GM23338 (cell line): ENCODE results near the gene NTNG2.

Experiments used
- CREB1 ChIP-seq: fragments of 250-450 bp; sonication (Bioruptor Pico); IDR thresholded peaks from 2 replicates; pipeline ENCODE4 v1.5.0; 2020; ENCODE audit warnings: low read depth, mild to moderate bottlenecking, moderate library complexity
- ETS1 ChIP-seq: IDR thresholded peaks from 2 replicates; pipeline ENCODE4 v1.6.1; 2016; ENCODE audit warnings: antibody characterized with exemption
- EZH2 ChIP-seq: fragments of 200-600 bp; sonication (generic); IDR thresholded peaks from one replicate; pipeline ENCODE4 v1.8.0; 2017; ENCODE audit warnings: antibody characterized with exemption, mild to moderate bottlenecking, low read depth; ENCODE audit not compliant: unreplicated experiment
- EZH2phosphoT487 ChIP-seq: fragments of 200-600 bp; sonication (generic); IDR thresholded peaks from one replicate; pipeline ENCODE4 v1.8.1; 2018; ENCODE audit warnings: antibody characterized with exemption; ENCODE audit not compliant: unreplicated experiment
- NANOG ChIP-seq: IDR thresholded peaks from 2 replicates; pipeline ENCODE4 v1.6.1; 2016; ENCODE audit warnings: antibody characterized with exemption, borderline replicate concordance
- POLR2AphosphoS5 ChIP-seq: IDR thresholded peaks from 2 replicates; pipeline ENCODE4 v1.6.1; 2016; ENCODE audit warnings: antibody characterized with exemption, low read depth
- ZNF114 ChIP-seq: fragments of 250-450 bp; sonication (Bioruptor Pico); IDR thresholded peaks from 2 replicates; pipeline ENCODE4 v1.5.0; 2020; ENCODE audit warnings: mild to moderate bottlenecking, moderate library complexity
- TF ChIP-seq, protein P1 (sequence below), 2 experiments: fragments of 200-600 bp in 1 of 2; sonication (generic) in 1 of 2; conservative IDR thresholded peaks; 2 replicates each; pipeline versions ENCODE4 v1.5.1 to v1.6.1; 2016 to 2017; ENCODE audit warnings: antibody characterized with exemption in 2 of 2, low read depth in 2 of 2, mild to moderate bottlenecking in 2 of 2, moderate library complexity in 1 of 2

DNA sequence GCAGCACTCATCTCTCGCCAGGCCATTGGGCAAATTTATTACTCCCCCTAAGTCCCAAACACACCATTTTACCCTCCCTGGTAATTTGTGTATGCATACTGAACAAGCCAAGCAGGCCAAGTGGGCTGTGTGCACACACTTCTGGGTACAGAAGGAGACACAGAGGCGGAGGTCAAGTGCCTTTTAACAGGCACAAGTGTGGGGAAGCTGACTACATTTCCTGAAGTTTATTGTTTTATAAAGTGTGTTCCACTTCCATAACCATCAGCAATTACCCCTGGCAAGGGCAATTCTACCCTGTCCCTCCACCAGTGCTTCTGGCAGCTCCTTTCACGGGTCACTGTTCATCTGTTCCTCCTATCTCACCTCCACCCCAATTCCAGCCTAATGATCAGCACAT is 99.0 kb downstream of the NTNG2 start:
- TF ChIP-seq, protein P1, sequence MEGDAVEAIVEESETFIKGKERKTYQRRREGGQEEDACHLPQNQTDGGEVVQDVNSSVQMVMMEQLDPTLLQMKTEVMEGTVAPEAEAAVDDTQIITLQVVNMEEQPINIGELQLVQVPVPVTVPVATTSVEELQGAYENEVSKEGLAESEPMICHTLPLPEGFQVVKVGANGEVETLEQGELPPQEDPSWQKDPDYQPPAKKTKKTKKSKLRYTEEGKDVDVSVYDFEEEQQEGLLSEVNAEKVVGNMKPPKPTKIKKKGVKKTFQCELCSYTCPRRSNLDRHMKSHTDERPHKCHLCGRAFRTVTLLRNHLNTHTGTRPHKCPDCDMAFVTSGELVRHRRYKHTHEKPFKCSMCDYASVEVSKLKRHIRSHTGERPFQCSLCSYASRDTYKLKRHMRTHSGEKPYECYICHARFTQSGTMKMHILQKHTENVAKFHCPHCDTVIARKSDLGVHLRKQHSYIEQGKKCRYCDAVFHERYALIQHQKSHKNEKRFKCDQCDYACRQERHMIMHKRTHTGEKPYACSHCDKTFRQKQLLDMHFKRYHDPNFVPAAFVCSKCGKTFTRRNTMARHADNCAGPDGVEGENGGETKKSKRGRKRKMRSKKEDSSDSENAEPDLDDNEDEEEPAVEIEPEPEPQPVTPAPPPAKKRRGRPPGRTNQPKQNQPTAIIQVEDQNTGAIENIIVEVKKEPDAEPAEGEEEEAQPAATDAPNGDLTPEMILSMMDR (conservative IDR thresholded peaks at IDR 0.05; ENCODE audit: low read depth in 2 of 2) = no peak
- TF ChIP-seq EZH2phosphoT487 (no peak), EZH2 (no peak), POLR2AphosphoS5 (no peak), ZNF114 (CRISPR knock-in tag) (no peak), NANOG (no peak), CREB1 (CRISPR knock-in tag) (no peak), ETS1 (no peak)
